ENCODE results near the gene ASIC2.

The ASIC2 gene

GRCh38 chr17:33291248-33292200, 1.6 kb downstream of the ASIC2 start:
- peak; percentile 30 for DNase-seq (ENCODE audit: low spot score)
- in situ Hi-C loops (cut with MboI; ENCODE audit: low sequenced_read_pairs, unreplicated experiment): no loop called here

GRCh38 chr17:33290253-33290652, 2.8 kb downstream of the ASIC2 start:
- in situ Hi-C loops (cut with MboI; ENCODE audit: low sequenced_read_pairs, unreplicated experiment): no loop called here
- TF ChIP-seq, protein P1, sequence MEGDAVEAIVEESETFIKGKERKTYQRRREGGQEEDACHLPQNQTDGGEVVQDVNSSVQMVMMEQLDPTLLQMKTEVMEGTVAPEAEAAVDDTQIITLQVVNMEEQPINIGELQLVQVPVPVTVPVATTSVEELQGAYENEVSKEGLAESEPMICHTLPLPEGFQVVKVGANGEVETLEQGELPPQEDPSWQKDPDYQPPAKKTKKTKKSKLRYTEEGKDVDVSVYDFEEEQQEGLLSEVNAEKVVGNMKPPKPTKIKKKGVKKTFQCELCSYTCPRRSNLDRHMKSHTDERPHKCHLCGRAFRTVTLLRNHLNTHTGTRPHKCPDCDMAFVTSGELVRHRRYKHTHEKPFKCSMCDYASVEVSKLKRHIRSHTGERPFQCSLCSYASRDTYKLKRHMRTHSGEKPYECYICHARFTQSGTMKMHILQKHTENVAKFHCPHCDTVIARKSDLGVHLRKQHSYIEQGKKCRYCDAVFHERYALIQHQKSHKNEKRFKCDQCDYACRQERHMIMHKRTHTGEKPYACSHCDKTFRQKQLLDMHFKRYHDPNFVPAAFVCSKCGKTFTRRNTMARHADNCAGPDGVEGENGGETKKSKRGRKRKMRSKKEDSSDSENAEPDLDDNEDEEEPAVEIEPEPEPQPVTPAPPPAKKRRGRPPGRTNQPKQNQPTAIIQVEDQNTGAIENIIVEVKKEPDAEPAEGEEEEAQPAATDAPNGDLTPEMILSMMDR (IDR thresholded peaks at IDR 0.05; ENCODE audit: borderline replicate concordance, control extremely low read depth, extremely low read depth, insufficient read depth, missing control alignments): no peak
- DNase-seq (ENCODE audit: low spot score): no peak

More at GRCh38 chr17:33291248-33292200, 1.6 kb downstream of the ASIC2 start:
- TF ChIP-seq, protein P1 (IDR thresholded peaks at IDR 0.05; ENCODE audit: borderline replicate concordance, control extremely low read depth, extremely low read depth, insufficient read depth, missing control alignments): no peak

- TF ChIP-seq, protein P1 (IDR thresholded peaks at IDR 0.05; ENCODE audit: borderline replicate concordance, control extremely low read depth, extremely low read depth, insufficient read depth, missing control alignments): no peak
- DNase-seq (ENCODE audit: low spot score): no peak
- in situ Hi-C loops (cut with MboI; ENCODE audit: low sequenced_read_pairs, unreplicated experiment): no loop called here
Observed at GRCh38 chr17:33288954-33289353, 4.1 kb downstream of the ASIC2 start.

- TF ChIP-seq, protein P1 (IDR thresholded peaks at IDR 0.05; ENCODE audit: borderline replicate concordance, control extremely low read depth, extremely low read depth, insufficient read depth, missing control alignments): no peak
- in situ Hi-C loops (cut with MboI; ENCODE audit: low sequenced_read_pairs, unreplicated experiment): no loop called here
- no peak for DNase-seq (ENCODE audit: low spot score)
Observed at GRCh38 chr17:33287096-33287725, 5.9 kb downstream of the ASIC2 start.

DNA sequence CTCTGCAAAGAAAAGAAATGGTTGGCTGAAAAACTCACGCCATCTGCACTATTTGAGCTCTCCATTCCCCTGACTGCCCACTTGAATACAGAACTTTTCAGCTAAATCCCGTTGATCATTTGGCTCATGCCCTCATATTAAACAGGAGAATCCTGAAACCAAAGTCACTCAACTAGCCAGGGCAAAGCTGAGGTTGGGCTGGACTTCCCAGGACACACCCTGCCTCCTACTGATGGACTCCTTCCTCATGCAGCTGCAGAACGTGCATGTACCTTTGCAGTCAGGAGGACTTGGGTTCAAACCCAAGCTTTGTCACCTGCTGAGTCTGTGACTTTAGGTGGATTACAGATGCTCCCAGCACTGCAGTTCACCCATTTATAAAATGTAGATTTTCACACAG, 7.7 kb downstream of the ASIC2 start:
- no peak for DNase-seq (ENCODE audit: low spot score)
- TF ChIP-seq, protein P1 (IDR thresholded peaks at IDR 0.05; ENCODE audit: borderline replicate concordance, control extremely low read depth, extremely low read depth, insufficient read depth, missing control alignments): no peak
- in situ Hi-C loops (cut with MboI; ENCODE audit: low sequenced_read_pairs, unreplicated experiment): no loop called here

DNA sequence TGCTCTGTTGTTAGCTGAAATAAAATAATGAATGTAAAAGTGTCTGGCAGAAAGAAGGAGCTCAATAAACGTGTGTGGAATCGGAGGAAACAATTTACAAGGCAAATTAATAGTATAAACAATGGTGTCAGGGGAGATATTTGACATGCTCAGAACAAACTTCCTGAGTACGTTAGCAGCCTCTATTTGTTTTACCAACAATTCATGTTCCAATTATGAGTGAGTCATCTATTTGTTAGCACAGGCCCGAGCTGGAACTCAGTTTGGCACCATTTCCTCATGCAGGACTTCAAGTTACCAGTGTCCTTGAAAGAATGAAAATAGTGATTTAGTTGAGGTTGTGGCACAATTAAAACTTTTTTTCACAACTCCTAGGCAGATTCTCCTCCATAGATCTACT, 9.1 kb downstream of the ASIC2 start:
- TF ChIP-seq, protein P1 (IDR thresholded peaks at IDR 0.05; ENCODE audit: borderline replicate concordance, control extremely low read depth, extremely low read depth, insufficient read depth, missing control alignments): no peak
- no peak for DNase-seq (ENCODE audit: low spot score)
- in situ Hi-C loops (cut with MboI; ENCODE audit: low sequenced_read_pairs, unreplicated experiment): no loop called here
